NCI-H82 treated with DMSO at 0.1 percent for 48 hours (cell line): ENCODE data around the gene CNPY1.

Experiments
- DNase-seq: peaks from one replicate; lab custom pipeline; 2025; ENCODE audit not compliant: unreplicated experiment; lab: John Stamatoyannopoulos, UW

CNPY1 gene

DNA sequence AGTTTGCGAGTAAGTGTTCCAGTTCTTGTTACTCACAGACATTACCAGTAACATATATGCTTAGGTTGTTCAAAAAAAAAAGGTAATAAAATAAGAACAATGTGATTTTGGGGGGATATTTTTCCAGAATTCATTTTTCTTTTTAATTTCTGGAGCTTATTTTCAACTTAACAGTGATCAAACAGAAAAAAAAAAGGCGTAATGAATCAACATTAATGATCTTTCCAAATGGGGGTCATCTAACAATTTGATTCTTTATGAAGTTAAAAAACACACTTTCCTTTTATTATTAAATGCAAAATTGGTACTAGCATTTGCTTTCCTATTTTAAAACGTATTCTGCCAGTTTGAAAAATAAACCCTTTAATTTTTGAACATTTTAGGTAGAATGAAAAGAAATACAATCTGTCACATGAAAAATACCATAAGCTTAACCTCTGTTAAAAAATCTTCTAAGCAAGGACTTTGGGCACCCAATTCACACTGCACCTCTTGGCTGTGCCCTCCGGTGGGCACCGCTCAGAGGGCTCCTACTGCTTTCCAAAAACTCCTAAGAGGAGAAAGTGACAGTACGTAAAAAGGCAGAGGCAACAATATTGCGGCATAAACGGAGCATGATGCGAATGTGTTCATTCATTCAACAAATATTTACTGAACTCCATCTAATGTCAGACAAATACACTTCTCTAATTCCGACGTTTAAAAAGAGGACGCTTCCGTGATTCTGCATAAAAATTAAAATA, 32.6 kb downstream of the CNPY1 start:
- no peak for DNase-seq

DNA sequence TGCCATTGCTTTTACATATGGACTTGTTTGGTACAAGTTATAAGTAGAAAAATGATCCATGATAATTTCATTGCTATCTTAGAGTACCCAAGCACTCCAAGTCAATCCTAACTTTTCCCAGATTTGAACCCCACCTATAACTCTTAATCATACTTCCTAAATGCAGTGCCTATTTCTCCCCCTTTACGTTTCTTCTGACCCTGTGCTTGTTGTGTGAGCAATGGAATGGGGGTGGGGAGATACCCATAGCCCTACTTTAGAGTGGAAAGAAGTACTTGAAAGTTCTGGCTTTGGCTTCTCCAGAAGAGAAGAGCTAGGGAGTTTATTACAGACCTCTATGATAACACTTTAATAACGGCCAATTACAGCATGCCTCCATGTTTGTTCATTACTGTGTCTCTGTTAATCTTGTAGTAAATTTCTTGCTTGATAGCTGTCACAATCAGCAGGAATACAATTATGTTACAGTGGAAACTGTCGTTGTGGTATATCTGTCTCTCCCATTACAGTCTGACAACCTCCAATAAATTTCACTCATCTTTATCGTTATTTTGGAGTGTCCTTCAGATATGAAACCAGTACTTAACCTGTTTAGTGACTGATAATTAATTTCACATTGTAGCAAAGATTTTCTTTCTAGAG, 34.0 kb downstream of the CNPY1 start:
- DNase-seq: no peak

DNA sequence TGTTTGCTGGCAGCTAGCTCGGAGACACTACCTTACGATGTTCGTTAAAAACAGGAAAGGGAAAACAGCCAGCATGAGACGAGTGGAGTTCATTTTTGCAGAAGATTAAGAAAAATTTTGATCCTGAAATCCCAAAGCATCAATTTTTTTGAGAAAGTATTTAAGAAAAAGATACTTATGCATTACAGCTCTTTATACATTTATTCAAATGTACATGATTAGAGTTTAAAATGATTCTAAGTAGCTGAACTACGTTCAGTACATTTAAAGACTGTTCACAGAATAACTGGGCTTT, 34.7 kb downstream of the CNPY1 start:
- DNase-seq: no peak

DNA sequence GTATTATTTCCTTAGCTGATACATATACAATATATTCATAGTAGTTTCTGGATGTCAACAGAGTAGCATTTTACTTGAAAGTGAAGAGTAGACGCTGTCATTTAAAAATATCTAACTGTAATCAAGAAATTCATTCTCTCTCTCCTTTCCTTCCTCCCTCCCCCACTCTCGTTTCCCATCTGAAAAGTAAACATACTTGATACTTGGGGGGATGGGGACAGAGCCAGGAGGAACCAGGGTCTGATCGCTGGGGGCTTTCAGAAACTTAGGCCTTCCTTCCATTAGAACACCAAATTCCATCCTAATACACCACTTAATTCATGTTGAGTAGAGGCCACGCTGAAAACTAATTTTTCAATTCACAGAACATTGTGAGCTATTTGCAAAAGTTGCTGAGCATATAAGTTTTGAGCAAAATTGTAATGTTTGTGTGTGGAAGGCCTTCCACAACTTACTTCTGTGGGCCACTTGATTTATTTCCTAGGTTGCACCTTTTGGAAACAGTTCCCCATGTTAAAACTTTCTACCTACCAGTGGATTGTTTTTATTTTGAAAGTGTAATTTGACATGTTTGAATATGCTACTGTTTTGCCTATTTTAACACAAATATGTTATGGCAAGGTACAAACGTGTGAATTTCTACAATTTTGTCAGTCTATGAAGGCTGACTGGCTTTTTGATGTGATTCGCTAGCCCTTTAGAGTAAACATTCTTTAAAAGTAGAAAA, 35.2 kb downstream of the CNPY1 start:
- no peak for DNase-seq

DNA sequence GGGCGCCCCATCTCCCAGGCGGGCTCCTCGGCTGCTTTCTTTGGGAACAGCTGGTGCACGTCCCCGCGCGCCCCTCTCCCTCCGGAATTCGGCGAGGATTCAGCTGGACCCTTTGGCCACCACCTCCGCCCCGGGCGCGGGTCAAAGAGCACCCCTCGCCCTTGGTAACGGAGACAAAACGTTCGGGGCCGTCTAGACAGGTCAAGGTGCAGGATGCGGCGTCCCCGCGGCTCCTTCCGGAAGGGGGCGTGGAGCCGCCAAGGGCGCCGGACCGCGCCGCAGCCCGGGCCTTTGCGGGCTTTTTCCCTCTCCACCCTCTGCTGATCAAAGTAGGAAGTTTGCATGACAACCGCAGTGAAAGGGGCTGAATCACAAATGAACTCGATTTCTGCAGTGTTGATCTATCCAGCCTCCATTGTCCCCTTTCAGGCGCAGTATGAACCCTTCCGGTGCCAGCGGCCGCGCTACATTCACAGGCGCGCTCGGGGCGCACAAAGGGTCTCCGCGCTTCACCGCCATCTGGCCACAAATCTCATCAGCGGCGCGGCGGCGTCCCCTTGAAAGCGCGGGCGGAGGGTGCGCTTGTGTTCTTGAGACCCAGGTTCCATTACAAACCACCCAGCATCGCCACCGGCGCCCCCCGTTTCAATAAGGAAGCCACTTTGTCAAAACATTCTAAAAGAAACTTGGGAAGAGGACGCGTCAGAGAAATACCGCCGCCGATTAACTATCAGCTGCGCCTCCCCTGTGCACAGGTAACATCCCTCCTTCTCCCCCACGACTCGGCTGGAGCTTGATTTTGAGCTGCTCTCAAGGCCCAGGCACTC, 36.4 kb downstream of the CNPY1 start:
- DNase-seq: no peak

DNA sequence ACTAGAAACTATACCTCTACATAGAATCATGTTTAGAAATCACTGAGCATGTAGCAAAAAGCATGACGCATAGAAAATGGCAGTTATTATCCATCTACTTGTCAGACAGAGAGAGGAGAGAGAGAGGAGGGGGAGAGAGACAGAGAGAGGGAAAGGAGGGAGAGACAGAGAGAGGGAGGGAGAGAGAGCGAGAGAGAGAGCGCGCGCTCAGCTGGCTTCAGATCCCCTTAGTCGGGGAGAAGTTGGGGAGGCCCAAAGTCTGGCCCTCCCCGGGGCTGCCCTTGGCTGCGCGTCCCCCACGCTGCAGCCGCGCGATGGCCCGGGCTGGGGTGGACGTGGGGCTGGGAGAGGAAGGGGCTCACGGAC, 37.0 kb downstream of the CNPY1 start:
- DNase-seq: no peak

DNA sequence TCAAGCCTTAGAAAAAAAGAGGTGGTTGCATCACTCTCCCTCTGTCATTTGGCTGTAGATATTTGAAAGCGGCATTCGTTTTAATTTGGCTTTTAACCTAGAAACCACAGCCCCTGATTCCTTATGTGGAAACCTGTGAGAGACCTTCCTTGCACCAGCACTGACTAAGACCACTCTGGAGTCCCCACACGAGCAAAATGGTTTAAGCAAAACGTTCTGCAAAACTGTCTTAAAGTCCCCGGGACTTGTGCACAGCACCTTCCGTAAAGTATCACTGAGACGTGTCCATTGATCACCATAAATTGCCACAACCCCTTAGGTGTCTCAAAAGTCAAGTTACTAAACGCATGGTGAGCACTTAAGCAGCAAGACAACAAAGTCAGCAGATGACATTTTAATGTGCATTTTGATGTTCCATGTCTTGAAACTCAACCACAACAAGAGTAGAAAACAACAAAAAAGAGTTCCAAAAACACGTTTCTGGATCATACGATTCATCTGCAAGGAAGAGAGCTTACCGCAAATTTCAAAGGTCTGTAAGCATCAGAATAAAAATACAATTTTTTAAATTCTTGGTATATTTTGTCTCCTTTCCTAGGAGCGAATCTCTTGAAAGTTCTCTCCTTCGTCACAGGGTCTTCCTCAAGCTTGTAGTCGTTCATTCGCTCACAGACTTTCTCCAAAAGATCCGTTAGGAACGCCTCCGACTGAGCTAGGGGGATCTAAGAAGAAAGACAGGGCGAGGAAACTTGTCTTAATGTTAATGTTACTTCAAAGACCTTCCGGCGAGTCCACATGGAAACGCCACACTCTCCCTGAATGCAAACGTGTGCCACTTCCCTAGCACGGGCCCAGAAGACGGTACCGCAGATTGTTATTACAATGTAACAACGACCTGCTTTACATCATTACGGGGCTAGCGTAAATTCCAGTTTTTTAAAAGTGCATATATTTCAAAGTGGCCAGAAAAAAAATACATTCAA, 37.7 kb downstream of the CNPY1 start:
- no peak for DNase-seq

DNA sequence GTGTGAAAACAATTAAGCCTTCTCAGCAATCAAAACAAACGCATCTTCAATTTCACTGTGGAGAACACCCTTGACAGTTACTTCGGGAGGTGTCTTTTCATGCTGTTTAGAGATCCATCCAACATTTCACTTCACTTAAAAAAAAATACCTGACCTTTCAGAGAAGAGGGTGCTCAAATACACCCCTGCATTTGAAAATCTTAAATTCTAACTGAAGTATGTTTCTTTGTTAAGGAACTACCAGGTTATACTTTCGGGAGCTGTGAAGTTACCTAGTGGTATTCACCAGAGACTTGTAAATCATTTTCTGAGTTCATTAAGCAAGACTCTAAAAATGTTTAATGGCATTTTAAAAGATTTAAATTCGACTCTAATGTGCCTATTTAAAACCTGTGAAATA, 38.8 kb downstream of the CNPY1 start:
- DNase-seq: no peak

DNA sequence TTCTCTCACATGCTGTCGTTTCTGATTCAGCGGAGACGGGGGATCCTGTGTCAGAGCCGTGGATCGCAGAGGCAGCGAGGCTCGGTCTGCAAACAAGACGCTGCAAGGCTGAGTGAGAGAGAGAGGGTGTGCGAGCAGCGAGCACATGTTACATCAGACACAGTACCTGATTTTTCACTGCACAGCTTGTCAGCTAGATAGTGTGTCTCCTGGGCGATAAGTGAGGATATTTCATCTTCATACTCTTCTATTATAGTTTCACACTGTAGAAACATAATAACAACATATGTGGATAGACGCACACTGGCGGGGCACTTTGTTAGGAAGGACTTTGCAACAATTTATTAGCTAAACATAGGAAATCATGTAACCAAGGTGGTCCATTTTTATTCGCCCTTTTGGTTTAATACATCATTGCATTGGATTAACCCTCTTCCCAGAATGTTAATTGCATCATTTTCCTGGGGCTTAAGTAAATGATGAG, 39.5 kb downstream of the CNPY1 start:
- DNase-seq: no peak

DNA sequence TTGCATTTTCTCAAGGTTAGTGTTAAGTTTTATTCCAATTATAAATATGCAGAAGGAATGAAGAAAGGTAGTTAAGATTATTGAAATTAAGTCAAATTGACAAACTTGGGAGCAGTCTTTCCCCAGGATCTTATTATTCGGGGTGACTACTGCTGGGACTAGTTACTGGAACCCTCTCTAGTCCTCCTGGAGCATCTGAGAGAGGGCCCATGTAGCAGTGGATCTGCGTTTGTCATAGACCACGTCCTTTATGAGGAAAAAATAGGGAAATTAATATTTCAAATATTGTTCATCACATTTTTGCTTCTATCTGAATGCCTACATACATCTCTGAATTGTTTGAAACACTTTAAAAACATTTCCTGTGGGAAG, 41.0 kb downstream of the CNPY1 start:
- DNase-seq: no peak

DNA sequence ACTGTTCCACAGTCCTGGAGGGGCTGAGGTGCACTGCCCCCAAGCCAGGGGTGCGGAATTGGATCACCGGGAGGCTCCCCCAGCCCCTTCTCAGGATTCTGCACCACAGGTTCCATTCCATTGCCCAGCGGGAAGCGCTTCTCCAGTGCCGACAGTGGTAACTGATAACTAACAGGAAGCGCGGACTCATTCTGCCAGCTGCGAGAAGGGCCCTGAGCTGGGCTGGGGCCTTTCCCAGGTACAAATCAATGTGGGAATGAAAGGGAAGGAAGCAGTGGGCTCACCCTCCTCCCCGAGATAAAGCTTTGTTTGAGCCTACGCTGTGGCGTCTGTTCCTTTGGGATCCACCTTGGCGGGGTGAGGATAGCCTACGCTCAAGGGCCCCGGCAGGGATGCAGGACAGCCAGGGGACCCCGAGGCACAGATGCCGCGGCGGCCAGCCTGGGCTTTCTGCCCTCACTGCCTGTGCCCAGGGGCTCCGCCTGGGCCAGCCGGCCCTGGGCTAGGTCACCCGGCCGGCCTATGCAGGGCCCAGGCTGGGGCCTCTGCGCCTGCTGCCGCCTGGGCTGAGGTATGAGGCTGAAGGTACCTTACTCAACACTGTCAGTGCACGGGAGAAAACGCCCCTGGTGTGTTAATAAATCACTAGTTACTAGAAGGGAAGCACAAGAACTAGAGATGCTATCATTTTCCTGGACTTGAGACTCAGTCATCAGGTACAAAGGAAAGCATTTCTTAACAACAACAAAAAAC, 49.0 kb downstream of the CNPY1 start:
- no peak for DNase-seq

DNA sequence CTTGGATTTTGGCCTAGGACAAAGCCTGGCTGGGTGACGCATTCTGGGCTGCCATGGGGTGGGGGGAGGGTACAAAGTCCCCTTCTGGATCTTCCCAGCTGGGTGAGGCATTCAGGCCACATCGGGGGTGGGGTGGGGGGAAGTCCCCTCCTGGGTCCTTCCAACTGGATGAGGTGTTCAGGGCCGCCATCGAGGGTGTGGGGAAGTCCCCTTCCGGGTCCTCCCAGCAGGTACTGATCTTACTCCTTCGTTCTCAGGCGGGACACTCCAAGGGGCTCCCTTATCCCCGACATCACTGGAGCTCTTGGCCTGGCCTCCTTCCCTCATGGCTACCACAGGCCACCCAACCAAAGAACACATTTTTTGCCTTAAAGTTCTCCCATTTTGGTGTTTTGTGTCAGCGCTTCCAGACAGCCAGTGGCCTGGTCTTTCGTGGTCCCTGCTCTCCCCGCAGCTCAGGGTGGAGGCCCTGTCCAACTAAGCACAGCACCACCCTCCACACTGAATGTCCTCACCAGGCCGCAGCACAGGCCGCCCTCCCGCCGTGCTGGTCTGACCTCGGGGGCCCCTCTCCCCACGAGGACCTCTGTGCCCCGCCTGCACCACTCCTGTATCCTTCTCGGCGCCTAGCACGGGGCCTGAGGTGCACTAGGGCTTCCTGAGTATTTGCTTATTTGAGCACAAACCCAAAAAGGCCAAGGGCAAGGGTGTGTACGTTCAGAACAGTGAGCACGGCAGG, 49.9 kb downstream of the CNPY1 start:
- DNase-seq: no peak

DNA sequence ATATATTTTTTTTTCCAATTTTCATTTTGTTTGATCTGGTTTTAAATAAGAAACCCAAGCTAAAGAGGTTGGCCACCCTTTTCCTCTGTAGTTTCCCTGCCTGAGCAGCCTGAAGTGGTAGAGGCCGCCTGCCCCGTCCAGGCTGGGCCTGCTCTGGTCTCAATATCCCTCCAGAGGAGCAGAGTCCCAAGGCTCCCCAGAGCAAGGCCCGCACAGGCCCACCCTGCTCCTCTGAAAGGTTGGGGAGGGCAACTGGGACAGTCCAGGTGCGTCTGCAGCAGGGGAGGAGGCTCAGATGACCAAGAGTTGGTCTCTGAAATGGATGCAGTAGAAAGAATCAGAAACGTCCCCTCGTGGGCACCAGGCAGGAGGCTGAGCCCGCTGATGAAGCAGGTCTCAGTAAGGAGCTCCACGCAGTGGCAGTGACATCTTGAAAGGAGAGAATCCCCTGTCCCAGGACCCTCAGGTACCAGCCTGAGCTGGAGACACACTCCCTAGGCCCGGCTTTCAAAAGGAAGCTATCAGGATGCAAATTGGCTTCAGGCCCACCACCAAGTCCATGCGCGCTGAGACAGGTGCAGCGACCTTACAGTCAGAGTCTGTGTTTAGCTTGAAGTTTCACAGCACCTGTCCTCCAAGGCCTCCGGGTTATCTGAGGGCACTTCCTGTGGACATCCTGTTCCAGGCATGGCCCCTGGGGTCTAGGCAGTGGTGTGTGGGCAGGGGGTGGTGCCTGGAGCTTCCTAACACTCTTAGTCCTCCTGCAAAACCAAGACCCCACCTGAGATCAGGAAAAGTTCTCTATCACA, 50.7 kb downstream of the CNPY1 start:
- DNase-seq: no peak

DNA sequence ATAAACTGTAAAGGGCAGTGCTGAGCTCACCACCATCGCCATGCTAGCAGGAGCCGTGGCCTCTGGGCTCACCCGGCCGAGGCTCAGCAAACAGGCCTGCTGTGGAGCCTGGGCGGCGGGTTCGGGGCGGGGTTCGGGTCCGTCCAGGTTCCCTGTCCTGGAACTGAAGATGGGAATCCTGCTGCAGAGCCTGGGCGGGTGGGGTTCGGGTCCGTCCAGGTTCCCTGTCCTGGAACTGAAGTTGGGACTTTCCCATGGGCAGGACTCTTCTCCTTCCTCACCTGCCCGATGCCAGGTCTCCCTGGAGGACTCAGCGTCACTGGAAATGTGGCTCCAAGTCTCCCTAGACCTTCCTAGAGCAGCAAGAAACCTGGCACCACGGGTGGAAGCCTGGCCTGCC, 51.8 kb downstream of the CNPY1 start:
- DNase-seq: no peak

DNA sequence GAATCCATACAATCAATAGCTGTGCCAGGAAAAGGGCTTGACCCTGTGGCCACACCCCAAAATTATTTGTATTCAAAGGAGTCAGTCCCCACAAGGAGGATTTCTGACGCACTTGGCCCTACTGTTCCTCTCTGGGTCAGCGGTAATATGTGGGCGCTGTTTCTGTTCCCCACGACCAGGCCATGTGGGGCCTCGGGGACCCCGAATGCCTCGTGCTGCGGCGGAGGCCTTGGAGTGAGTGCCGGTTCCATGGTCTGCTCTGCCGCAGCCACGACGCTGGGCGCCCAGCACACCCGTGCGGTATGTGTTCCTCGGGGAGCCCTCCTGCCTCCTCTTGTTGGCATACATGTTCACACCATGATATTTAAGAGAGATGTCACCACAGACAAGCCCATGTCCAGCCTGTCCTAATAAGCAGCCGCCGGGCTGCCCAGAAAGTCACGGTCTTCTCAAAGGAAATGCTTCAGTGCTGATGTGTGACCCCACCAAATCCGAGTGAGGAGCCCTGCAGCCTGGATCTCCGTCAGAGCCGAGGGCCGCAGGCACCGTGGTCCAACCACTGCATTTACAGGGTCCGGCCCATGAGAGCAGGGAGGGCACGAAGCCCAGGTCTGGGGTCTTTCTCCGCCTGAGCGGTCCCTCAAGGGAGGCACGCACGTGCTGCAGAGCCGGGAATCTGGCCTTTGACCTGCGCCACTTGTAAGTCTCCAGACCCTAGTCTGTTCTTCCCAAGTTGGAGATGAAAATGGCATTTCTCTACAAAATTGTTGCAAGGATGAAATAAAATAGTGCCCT, 52.4 kb downstream of the CNPY1 start:
- DNase-seq: no peak

DNA sequence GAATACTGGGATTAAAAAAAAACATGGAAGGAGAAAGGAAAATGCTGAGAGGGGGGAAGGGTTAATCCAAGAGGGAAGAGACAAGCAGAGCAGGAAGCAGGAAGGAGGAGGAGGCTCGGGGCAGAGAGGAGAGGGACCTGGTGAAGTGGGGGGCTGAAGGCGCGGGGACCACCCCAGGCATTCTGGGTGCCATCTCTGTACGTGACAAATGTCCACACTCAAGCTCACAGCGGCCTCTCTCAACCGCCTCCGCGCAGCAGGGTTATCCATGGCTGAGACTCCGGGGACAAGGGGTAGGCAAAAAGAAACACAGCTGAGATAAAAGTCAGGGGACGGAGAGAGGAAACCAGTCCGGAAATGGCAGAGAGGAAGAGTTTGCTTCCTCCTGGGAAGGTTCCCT, 54.5 kb downstream of the CNPY1 start:
- no peak for DNase-seq
